HG02970 (cell line): ENCODE data around the gene GP9.

Source experiments
- ATAC-seq: cut with Tn5 transposase; IDR thresholded peaks from one replicate; pipeline ENCODE4 v1.9.1; 2021; ENCODE audit warnings: mild to moderate bottlenecking, moderate library complexity, moderate number of reproducible peaks; ENCODE audit not compliant: unreplicated experiment, low FRiP score

GP9 gene

GRCh38 chr3:129026728-129027543, 33.6 kb upstream of the GP9 start:
- peak; percentile 90 for ATAC-seq

GRCh38 chr3:129027544-129027880, 33.1 kb upstream of the GP9 start:
- no peak for ATAC-seq

GRCh38 chr3:129028866-129029265, 31.7 kb upstream of the GP9 start:
- ATAC-seq, result no peak

DNA sequence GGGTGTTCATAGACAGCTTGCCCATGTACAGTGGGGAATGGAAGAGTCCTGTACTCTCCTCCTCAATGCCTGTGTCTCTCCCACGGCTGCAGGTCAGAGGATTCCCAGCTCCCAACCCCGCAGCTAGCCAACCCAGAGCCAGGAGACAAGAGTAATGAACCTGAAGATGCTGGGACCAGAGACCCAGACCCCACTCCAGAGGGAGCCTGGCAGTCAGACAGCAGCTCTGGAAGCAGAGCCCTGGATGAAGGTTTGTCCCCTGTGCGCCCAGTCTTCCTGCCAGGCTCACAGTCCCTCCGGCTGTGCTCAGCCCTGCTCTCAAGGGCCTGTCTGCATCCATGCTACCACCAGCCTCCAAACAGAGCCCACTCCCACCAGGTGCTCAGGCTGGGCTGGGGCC, 30.0 kb upstream of the GP9 start:
- no peak for ATAC-seq

DNA sequence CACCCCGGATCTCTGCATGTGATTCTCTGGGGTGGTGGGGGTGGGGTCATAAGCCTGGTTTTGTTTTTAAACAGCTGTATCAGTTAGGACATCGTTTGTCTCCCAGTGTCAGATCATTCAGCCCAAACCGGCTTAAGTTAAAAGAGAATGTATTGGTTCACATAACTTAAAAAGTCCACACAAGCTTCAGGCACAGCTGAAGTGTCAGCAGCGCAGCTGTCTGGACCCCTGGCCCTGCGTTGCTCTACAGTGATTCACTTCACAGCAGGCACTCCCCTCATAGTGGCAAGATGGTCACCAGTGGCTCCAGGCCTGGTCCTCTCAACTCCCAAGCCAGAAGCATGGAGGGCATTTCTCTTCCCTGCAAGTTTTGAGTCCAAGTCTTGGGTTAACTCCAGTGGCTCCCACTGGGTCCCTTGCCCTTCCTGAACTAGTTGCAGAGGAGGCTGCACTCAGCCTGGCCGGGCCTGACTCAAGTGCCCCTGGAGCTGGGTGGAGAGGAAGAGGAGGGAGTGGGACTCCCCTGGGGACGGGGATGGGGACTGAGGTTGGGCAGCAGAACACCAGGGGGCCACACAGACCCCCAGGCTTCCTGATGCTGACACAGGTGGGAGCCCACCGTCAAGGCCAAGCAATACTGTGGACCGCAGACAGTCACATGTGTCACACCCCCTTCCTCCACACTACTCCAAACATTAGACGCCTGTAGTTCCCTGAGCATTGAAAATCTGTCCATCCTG, 28.9 kb upstream of the GP9 start:
- no peak for ATAC-seq

DNA sequence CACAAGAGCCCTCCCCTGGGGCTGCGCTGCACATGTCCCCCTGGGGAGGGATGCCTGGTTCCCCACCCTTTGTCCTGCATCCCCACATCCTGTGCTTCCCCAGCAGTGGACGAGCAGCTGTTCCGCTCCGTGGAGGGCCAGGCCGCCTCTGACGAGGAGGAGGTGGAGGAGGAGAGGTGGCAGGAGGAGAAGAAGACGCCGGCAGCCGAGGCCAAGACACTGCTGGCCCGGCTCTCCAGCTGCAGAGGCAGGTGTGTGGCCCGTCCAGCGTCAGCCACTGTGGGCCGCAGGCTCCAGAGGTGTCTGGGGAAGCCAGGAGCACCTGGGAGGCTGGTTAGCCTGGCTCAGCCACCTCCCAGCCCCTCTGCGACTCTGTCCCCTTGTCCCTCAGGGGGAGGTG, 27.9 kb upstream of the GP9 start:
- ATAC-seq, result no peak

GRCh38 chr3:129033151-129033550, 27.4 kb upstream of the GP9 start:
- ATAC-seq, result no peak

- ATAC-seq, result no peak
Observed at GRCh38 chr3:129033633-129034321, 26.8 kb upstream of the GP9 start.

- no peak for ATAC-seq
Observed at GRCh38 chr3:129034642-129035041, 25.9 kb upstream of the GP9 start.

- ATAC-seq, result no peak
Observed at GRCh38 chr3:129035360-129036221, 25.0 kb upstream of the GP9 start.

DNA sequence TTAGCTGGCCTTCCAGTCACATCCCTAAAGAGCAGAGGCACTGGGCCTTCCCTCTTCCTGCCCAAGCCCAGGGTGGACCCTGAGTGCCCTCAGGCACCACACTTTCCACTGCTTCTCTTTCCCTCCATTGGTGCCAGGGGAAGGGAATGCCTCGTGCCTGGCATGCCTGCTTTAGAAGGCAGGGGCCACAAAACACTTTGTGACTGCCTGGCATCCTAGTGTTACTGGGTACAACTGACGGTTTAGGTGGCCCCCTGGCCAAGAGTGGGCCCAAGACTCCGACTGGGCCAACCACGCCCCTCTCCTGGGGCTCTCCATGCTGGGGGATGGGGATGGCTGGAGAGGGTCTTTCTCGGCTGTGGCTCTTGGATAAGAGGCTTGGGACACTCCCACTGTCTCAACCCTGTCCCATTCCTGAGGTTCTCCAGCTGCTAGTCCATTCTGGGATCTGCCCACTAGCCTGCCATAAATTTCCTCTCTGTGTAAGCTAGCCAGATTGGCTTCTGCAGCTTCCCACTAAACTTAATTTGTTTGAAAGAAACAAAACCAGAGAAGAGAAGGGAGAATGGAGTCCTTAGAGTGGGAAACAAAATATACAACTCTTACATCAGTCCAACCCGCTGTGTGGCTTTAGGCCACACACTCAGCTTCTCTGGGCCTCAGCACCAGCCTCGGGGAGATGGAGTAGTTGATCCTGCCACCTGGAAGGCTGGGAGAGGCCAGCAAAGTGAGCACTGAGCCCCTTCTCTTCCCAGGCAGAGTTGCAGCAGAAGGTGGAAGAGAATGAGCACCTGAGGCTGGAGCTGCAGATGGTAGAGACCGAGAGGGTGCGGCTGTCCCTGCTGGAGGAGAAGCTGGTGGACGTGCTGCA, 24.1 kb upstream of the GP9 start:
- ATAC-seq, result no peak

DNA sequence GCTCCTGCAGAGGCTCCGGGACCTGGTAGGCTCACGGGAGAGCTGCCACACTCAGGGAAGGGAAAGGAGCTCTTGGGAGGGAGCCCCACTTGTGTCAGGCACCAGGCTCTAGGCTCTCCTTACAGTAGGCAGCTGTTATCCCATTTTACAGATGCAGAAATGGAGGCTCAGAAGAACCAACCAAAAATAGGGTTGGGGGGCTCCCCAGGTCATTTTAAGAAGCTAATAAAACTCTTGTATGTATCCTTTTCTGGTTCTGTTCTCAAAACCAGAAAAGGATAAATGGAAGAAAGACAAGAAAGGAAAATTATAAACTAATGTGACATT, 23.5 kb upstream of the GP9 start:
- no peak for ATAC-seq

GRCh38 chr3:129038121-129038855, 22.3 kb upstream of the GP9 start:
- ATAC-seq, result no peak

DNA sequence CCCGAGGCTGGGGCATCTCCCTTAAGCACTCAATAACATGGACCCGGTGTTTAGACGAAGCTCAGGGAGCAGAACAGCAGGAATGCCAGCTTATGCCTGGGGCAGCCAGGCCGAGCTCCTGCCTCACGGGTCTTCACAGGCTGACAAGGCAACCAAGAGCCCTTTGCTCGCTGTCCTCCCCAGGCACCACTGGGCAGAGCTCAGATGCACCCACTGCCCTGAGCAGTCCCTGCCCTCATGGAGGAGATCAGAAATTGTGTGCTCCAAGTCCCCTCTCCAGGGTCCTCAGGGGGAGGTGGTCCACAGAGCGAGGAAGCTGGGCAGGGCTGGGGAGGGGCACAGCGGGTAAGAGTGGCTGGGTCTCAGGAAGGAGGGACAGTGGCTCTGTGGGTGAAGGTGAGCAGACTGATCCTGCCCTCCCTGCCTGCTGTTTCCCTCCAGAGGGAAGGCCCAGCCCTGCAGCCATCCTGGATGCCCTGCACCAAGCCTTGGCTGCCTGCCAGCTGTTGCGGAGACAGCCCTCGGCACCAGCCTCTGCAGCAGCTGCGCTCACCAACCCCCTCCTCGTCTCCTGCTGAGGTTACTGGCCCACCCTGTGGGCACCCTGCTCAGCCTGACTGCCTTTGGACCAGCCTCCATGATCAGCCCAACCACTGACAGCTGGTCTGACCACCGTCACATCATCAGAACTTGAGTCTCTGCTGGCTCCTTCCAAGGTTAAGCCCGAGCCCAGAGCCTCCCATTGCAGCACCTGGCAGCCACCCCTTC, 21.1 kb upstream of the GP9 start:
- no peak for ATAC-seq

DNA sequence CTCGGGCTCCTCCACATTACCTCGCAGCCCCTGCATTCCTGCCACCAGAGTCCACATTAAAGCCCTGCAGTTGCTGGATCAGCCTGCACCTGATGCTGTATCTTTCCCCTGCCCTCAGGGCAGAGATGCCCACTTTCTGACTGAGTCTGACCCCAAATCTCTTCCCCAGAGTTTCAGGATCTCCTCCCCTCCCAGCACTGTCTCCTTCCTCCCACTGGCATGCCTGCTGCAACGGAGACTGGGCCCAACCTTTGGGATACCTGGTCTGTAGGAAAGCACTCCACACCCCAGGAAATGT, 20.6 kb upstream of the GP9 start:
- ATAC-seq, result no peak

DNA sequence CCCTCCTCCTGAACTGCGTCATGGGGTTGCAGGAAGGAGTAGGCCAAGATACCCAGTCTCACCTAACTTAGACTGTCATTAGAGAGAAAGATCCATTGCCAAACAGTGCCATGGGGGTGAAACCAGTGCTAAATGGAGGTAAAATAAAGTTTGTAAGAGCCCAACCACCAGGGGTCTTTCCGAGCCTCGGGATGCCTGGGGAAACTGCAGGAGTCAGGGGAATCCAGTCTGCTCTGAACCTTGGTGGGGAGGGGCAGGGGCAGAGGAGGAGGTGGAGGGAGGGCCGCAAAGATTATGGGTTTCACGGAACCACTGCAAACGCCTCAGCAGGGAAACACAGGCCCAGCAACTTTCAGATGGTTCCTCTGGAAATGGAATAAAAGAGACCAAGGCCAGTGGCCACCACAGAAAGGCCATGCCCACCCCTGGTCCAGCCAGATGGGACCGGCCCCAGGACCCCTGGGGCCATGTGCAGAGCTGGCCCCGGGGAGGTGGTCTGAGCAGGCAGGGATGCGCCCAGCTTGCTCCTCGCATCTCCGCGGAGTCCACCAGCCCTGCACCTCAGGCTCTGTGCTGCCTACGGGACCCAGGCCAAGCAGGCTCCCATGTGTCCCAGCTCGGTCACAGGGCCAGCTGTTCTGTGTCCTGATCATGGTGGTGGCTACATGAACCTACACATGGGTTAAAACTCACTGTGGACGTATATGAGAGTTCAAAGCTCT, 19.8 kb upstream of the GP9 start:
- ATAC-seq, result no peak

DNA sequence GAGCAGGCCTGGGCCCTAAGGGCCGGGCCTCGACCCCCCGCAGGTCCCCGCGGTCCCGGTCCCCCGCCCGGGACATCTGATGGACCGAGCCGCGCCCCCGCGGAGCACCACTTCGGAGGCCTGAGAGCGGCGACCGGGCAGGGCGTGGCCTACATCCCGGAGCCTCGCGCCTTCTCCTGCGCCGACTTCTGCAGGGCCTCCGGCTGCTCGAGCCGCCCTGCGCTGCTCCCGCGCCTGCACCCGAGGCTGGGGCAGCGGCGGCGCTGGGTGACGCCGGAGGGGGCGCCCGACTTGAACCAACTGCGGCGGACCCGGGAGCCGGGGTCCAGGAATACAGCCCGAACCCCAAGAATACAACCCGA, 14.9 kb upstream of the GP9 start:
- ATAC-seq, result no peak
